ENCODE measurements around the gene ACTN3.
"Not testable (repeated sequence)": the region's sequence is repeated elsewhere in the genome, so short reads cannot be mapped to it uniquely, and the experiment has no call there.

The ACTN3 gene

DNA sequence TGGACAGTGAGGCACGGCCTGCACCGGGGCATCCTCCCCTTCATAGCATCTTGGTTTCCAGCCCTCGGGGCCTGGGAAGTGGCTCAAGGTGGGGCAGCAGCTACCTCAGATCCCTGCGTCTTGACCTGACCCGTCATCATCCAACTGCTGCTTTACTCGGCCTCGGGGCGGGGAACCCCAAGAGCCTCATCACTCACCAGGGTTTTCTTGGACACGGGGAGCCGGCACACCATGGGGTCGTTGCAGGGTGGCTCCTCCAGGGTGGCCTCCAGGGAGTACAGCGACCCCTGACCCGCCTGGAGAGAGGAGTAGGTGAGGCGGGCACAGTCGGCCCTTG is 21.1 kb downstream of the ACTN3 start:
- DNase-seq = no peak

DNA sequence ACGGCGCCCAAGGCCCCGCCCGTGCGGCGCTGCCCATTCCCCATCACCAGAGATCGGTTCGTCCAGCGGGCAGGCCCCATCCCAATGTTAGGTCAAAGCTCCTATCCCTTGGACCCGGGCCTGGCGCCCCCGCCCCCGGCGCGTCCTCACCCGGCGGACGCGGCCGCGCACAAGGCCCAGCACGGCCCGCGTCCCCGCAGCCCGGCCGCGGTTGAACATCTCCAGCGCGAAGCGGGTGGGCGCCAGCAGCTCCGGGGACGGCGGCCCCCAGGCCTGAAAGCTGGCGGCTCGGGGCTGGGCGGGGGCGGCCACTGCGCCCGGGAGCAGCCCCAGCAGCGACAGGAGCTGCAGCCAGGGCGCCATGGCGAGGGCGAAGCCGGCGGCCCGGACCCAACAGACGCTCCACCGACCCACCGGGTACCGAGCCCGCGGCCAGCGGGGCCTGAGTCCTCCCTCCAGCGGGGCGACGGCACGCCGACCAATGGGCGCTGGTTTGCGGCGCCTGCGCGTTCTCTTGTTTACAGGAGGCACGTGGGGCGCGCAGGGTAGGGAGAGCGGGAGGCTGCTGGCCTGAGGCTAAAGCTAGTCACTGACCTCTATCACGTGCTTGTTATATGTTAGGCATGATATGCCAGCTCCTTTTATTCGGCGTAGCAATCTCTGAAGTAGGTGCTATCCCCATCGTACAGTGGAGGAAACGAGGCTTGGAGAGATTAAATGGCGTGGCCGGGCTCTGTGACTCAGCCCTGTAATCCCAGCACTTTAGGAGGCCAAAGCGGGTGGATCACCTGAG is 21.6 kb downstream of the ACTN3 start, which contains the start of gene CTSF:
CTSF (minus strand) TSS at position 483 of the 793 bp plus-strand sequence; CDS start at position 363, 120 bp downstream.
- DNase-seq = peak; percentile 73

DNA sequence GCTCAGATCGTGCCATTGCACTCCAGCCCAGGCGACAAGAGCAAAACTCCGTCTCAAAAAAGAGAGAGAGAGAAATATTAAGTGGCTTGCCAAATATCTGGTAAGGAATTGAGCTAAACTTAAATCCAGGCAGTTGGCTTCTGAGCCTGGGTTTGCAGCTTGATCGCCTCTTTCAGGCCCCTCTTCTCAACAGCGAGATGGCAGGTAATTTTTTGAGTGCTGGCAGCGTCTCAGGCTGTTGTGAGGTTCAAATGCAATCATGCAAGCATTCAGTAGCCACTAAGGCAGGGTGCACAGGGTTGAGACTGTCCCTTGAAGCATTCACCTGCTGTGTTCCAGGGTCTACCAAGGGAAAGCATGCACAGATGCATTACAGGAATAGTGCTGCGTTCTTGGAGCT is 22.4 kb downstream of the ACTN3 start:
- no peak for DNase-seq

DNA sequence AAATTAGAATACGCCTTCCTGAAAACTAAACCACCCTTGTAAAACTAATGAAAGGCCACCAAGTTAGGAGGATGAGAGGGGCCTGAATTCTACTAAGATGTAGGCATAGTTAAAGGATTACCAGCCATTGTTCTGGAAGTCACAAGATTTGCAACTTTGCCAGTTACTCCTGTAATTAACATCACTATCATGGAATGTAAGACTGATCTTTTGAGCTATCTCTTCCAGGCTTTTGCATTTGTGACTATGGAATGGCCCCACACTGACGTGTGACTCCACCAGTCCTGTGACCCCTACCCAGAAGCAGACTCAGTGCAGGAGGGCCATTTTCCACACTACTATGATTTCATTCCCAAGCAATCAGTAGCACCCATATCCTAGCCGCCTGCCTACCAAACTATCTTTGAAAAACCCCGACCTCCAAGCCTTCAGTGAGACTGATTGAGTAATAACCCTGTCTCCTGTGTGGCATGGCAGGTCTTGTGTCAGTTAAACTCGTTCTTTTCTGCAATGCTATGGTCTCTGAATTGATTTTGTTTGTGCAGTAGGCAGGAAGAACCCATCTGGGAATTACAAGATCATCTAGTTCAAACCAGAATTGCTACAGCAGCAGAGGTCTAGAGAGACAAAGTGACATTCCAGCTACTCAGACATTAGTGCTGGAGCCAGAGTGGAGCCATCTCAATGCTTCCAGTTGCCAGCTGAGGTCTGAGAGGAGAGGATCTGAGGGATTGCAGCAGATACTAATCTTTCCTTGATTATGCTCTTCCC is 23.6 kb downstream of the ACTN3 start:
- DNase-seq = no peak

DNA sequence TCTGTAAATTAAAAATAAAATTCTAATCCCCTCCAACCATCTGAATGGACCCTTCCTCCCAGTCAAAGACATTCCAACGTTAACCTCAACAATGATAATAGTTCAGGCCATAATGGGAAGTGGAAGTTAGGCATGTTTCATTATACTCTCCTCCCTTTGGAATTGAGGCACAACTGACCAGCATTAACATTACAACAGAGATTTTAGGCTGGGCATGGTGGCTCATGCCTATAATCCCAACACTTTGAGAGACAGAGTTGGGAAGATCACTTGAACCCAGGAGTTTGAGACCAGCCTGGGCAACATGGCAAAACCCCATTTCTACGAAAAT is 24.1 kb downstream of the ACTN3 start:
- DNase-seq = no peak

DNA sequence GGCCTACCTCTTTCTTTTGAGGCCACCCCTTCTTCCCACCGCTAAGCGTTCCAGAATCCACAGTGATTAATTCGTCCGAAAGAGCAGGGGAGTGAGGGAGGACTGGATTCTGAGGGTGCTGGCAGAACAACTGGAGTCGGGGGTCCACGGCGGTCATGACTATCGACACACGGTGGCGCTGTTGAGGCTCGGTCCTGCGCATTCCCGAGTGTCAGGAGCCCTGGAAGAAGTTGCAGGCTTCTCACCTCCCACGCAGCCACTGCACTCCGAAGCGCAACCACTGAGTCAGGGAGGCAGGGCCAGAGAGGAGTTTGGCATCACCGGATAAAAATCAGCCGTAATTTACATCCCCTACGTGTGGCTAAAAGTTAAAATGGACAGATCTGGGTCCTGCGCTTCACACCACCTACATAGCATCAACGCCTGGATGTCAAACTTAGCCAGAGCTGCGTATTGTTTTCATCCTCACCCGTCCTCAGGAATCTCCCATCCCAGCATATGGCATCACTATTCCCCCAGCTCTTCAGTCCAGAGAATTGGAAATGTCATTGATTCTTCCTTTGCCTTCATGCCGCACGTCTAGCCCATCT is 32.4 kb downstream of the ACTN3 start:
- DNase-seq = no peak

DNA sequence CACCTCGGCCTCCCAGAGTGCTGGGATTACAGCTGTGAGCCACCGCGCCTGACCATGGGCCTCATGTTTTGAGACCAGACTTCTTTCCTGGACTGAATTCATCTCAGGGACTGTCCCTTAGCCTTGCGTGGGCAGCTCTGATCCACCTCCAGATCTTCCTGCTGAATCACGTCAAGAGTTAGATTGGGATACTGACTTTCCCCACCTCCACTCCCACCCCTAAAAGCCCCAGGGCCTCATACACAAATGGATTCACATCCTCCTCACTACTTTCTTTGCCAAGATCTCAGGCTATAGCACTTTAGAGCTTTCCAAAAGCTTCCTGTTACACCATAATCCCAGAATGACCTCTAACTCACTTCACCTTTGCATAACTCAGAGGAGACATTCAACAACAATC is 34.1 kb downstream of the ACTN3 start:
- no peak for DNase-seq

DNA sequence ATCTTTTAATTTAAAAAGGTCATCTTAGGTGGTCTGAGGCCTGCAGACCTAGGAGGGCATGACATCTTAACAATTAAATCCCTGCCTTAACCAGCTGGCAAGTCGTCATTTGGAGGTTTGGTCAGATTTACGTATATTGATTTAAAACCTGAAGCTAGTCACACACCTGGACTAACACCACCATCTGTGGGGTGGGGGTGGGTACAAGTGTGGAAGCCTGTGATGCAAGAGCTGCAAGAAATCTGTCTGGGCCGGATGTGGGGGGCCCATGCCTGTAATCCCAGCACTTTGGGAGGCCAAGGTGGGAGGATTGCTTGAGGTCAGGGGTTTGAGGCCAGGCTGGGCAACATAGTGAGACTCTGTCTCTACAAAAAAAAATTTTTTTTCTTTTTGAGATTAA is 34.6 kb downstream of the ACTN3 start:
- DNase-seq = no peak

DNA sequence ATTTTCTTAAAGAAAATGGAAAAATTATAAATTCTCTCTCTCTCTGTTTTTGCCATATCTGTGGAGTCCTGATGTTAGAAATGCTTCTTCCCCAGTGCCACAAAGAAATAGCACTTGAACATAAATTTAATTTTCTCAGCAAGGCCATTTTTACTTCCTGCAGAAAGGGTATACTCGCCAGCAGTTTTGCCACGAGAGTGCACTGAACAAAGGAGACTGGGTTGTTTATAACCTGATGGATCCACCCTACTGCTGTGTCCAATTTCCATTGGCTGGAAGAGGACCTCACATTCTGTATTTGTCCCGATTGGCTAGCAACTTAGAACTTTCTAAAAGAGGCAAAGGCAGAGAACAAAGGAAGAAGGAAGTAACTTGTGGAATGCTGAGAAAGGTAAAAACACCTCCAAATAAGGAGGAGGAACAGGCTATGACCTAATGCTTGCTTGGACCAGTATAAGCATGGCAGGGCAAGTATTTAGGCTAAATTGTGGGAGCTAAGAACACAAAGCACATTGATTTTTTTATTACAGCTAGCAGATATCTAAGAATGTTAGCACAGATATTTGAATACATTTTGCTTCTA is 36.0 kb downstream of the ACTN3 start:
- DNase-seq = not testable (repeated sequence)

DNA sequence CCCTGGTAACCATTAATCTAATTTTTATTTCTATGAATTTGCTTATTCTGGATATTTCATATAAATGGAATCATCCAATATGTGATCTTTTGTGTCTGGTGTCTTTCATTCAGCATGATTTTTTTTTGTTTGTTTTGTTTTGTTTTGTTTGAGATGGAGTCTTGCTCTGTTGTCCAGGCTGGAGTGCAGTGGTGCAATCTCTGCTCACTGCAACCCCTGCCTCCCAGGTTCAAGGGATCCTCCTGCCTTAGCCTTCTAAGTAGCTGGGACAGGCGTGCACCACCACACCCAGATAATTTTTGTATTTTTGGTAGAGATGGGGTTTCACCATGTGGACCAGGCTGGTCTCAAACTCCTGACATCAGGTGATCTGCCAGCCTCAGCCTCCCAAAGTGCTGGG is 38.7 kb downstream of the ACTN3 start:
- not testable (repeated sequence) for DNase-seq

DNA sequence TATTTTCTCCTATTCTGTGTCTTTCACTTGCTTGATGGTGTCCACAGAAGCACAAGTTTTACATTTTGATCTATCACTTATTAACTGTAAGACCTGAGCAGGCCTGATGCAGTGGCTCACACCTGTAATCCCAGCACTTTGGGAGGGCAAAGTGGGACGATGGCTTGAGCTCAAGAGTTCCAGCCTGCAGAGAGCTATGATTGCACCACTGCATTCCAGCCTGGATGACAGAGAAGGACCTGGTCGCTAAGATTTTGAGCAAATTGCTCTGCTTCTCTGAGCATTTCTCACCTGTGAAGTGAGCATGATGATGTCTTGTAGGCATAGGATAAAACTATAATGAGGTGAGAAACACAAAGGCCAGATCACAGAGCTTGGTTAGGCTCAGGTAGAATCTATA is 39.4 kb downstream of the ACTN3 start:
- DNase-seq = no peak

DNA sequence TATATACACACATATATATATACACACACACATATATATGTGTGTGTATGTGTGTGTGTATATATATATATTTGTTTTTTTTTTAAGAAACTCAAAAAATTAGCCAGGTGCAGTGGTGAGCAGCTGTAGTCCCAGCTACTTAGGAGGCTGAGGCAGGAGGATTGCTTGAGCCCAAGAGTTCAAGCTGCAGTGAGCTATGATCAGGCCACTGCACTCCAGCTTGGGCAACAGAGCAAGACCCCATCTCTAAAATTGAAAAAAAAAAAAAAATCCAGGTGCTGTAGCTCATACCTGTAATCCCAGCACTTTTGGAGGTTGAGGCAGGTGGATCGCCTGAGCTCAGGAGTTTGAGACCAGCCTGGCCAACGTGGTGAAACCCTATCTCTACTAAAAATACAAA is 42.6 kb downstream of the ACTN3 start:
- not testable (repeated sequence) for DNase-seq

DNA sequence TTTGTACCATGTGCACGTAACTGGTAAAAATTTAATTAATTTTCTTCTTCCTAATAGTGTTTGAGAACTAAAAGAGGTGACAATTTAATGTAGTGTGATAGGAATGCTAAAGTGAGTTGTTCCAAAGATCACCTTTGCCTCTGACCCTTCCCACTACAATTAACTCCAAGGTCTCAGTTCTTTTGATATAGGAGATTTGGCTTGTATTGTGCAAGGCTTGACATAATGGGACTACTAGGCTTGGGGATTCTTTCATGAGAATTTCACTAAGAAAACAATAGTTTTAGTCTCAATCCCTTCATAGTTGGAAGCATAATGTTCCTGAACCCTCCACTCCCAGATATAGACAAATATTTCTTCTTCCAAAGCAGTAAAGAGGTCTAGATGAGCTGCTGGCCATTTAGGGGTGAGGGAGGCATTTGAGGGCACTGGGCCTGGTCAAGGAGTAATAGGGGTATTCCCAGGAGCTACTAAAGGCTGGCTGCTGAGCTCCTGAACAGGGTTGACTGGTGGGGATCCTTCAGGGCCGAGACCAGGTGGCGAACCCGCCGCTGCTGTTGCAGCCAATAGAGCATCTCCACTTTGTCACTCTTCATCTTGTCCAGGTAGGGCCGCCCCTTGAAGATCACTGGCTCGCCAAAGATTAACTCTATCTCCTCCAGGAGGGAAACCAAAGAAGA is 43.4 kb downstream of the ACTN3 start:
- DNase-seq = no peak

DNA sequence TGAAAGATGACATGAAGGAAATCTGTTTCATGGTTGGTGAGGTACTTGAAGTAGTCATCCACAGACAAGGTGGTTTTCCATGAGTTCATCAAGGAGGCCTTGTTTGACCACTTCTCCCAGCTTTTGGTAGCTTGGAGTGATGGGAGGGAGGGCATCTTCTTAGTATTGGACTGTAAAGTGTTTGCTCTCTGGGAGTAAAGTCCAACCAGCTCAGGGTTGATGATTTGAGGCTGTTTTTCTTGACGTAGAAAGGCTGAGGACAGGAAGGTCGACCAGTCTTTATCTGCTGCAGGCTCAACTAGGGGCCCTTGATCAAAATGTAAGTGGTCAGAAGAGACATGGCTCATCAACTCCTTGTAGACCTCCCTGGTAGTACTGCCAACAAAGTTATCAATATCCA is 44.5 kb downstream of the ACTN3 start:
- DNase-seq = no peak

DNA sequence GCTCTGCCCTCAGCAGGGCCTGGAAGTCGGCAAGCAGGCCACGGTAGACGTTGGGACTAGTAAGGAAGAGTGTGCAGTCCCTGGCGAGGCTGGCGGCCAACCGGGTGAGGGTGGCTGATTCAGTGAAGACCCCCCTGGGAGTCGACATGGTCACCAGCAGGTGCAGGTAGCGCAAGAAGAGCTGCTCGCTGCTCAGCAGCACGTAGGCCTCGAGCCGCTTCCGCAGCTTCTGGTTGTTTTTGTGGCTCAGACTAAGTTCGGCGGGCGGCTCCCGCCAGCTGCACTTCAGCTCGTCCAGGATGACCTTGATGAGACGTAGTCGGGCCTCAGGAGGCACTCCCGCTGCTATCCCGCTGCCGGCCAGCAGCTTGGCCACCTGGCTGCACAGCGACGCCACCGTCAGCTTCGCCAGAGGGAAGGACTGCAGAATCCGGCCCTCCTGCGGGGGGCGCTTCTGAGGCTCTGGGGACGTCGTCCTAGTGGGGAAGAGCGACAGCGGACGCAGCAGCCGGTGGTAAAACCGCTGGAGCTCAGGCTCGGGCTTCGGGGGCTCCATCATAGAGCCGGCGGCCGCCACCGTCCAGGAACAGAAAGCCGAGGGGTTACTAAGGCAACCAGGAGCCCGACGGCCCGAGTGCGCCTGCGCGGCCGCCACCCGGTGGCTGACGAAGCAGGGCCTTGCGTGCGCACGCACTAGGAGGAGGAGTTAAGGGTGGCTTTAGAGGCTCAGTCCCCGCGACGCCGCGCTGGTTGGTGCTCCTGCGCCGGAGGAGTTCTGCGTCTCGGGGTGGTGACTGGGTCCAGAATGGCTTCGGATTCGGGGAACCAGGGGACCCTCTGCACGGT is 46.0 kb downstream of the ACTN3 start, which contains the start of the genes CCDC87 and CCS:
CCDC87 (minus strand) TSS at position 607 of the 846 bp plus-strand sequence; CDS start at position 559, 48 bp downstream.
CCS (plus strand) TSS at position 729 of the 846 bp plus-strand sequence; CDS start at position 806, 77 bp downstream.
- DNase-seq = peak; percentile 79

DNA sequence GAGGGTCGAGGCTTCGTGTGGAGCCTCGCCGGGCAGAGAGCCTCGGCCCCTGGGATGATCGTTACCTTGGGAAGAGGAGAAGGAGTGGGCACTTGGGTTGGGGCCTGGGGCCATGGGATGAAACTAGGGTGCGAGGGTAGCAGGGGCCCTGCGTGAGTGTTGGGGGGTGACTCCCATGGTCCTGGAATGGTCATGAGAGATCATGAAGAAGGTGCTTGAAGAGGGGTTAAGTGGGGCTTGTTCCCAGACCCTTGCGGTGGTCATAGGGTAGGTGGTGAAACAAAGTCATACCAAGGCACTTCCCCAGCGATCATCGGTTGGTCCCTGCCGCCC is 46.6 kb downstream of the ACTN3 start:
- DNase-seq = no peak

DNA sequence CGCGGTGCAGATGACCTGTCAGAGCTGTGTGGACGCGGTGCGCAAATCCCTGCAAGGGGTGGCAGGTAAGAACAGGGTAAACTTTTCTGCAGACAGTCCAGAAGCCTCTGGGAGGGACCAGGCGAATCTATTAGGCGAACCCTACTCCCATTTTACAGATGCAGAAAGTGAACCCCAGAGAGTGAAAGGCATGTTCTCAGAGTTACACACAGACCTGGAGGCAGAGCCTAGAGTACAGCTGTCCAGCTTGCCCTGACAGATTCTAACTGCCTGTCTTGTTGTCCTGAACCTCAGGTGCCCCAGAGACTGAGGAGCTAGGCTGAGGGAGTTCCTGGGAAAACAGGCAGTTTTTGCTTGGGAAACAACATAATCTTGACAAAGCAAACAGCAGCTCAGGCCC is 46.9 kb downstream of the ACTN3 start:
- no peak for DNase-seq

DNA sequence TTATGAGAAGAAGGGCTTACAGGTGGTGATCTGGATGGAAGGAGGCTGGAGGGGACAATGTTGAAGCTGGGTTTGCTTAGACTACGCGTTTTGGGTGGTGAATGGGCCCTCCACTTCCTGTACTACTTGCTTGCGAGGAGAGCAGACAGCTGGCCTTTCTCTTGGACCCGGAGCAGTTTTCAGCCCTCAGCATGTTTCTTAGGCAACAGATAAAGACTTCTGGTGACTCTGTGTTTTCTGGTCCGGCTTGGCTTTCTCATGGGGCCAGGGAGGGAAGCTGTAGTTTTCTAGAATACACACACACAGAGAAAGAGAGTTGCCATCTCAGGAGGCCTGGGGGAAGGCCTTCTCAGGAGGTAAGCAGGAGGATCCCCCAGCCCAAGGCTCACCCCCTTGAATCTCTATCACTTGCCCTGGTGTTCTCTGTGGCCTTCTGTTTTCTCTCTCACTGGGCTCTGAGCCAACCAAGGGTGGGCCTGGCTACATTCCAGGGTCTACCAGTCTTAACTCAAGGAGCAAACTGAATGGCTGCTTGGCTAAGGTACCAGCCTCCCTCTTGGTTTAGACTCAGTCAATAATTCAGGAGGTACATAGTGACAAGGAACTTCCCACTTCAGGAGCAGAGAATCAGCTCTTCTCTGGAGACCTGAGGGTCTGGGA is 48.7 kb downstream of the ACTN3 start:
- no peak for DNase-seq

DNA sequence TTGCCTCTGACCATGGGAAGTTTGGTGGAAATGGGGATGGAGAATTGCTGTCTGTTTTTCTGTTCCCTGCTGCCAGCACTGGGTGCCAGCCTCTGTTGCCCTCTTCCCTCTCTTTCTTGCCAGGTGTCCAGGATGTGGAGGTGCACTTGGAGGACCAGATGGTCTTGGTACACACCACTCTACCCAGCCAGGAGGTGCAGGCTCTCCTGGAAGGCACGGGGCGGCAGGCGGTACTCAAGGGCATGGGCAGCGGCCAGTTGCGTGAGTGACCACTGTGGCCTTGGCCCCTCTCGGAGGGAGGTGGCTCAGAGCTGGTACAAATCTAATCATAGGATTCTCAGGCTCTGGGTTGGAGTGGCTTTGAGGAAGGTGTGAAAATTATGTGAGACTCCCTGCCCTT is 52.3 kb downstream of the ACTN3 start:
- no peak for DNase-seq

DNA sequence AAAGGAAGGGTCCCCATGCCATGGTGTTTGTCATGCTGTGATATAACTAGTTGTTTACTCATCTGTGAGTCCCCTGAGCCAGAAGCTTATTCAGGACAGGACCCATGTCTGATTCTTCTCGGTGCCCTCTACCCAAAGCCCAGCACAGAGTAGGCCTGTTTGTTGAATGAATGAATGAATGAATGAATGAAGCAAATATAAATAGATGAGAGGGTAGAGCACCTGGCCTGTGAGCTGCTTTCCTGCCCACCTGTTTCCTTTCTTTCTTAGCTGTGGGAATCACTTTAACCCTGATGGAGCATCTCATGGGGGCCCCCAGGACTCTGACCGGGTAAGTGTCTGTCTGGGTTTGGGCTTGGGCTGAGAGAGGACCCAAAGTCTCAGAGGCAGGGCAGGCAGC is 53.5 kb downstream of the ACTN3 start:
- no peak for DNase-seq

DNA sequence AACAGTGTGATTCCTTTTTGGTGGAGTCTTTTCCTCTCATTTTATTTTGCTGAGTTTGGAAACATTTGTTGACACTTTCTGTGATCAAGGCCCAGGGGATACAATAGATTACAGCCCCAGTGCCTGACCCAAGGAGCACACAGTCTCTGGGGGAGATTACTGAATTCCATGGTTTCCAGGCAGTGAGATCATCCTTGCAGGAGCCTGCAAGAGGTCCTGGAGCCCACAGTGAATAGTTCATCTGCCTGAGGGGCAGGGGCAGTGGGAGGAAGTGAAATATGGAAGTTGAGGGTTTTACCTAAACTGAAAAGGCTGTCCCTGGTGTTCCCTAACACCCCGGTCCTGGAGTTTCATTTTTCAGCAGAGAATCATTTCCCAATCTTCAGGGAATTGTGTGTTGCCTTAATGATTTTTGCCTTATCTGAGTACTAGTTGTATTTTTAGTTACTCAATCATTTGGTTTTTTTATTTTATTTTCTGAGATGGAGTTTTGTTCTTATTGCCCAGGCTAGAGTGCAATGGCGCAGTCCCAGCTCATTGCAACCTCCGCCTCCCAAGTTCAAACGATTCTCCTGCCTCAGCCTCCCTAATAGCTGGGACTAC is 54.0 kb downstream of the ACTN3 start:
- no peak for DNase-seq

All from NCI-H1417 treated with DMSO at 0.1 percent for 48 hours (cell line).